ENCODE data around the gene SYT9.

The SYT9 gene

GRCh38 chr11:7414973-7415817 lies 163.5 kb downstream of the SYT9 start:
- no peaks in the 10 kb centered on the region for H3K27me3 ChIP-seq (ENCODE audit: control insufficient read depth, insufficient read depth, low read length)
- H3K9ac ChIP-seq (ENCODE audit: low read length), result no peak overlapping the region
- no peaks in the 10 kb centered on the region for H3K36me3 ChIP-seq (ENCODE audit: control insufficient read depth, low read depth, low read length)
- no peak overlapping the region for H3K4me3 ChIP-seq (ENCODE audit: low read length)
- no peak overlapping the region for H3K27ac ChIP-seq (ENCODE audit: low read length)
- no peaks in the 10 kb centered on the region for H3K9me3 ChIP-seq (ENCODE audit: control insufficient read depth, low read depth, low read length)
- peaks cover 16% of the 10 kb centered on the region for H3K4me1 ChIP-seq (ENCODE audit: control insufficient read depth, low read depth, low read length)

- Histone ChIP-seq H3K36me3 (ENCODE audit: control insufficient read depth, low read depth, low read length) (no peaks in the 10 kb centered on the region), H3K27ac (ENCODE audit: low read length) (no peak overlapping the region), H3K4me1 (ENCODE audit: control insufficient read depth, low read depth, low read length) (peaks cover 16% of the 10 kb centered on the region), H3K9me3 (ENCODE audit: control insufficient read depth, low read depth, low read length) (no peaks in the 10 kb centered on the region), H3K27me3 (ENCODE audit: control insufficient read depth, insufficient read depth, low read length) (no peaks in the 10 kb centered on the region), H3K4me3 (ENCODE audit: low read length) (no peak overlapping the region), H3K9ac (ENCODE audit: low read length) (no peak overlapping the region)
These were observed 164.4 kb downstream of the SYT9 start for GRCh38 chr11:7416080-7416479.

- no peak overlapping the region for H3K4me3 ChIP-seq (ENCODE audit: low read length)
- H3K9ac ChIP-seq (ENCODE audit: low read length), result no peak overlapping the region
- no peaks in the 10 kb centered on the region for H3K9me3 ChIP-seq (ENCODE audit: control insufficient read depth, low read depth, low read length)
- no peak overlapping the region for H3K27ac ChIP-seq (ENCODE audit: low read length)
- no peaks in the 10 kb centered on the region for H3K27me3 ChIP-seq (ENCODE audit: control insufficient read depth, insufficient read depth, low read length)
- no peaks in the 10 kb centered on the region for H3K36me3 ChIP-seq (ENCODE audit: control insufficient read depth, low read depth, low read length)
- H3K4me1 ChIP-seq (ENCODE audit: control insufficient read depth, low read depth, low read length), result peaks cover 16% of the 10 kb centered on the region
These were observed 165.6 kb downstream of the SYT9 start for GRCh38 chr11:7417328-7417727.

- Histone ChIP-seq H3K27me3 (ENCODE audit: control insufficient read depth, insufficient read depth, low read length) (no peaks in the 10 kb centered on the region), H3K36me3 (ENCODE audit: control insufficient read depth, low read depth, low read length) (no peaks in the 10 kb centered on the region), H3K27ac (ENCODE audit: low read length) (no peak overlapping the region), H3K9ac (ENCODE audit: low read length) (no peak overlapping the region), H3K4me3 (ENCODE audit: low read length) (no peak overlapping the region), H3K4me1 (ENCODE audit: control insufficient read depth, low read depth, low read length) (peaks cover 16% of the 10 kb centered on the region), H3K9me3 (ENCODE audit: control insufficient read depth, low read depth, low read length) (no peaks in the 10 kb centered on the region)
These were observed 166.4 kb downstream of the SYT9 start for GRCh38 chr11:7418061-7418460.

GRCh38 chr11:7418906-7419305 lies 167.2 kb downstream of the SYT9 start:
- H3K27ac ChIP-seq (ENCODE audit: low read length), result no peak overlapping the region
- H3K27me3 ChIP-seq (ENCODE audit: control insufficient read depth, insufficient read depth, low read length), result no peaks in the 10 kb centered on the region
- no peak overlapping the region for H3K4me3 ChIP-seq (ENCODE audit: low read length)
- no peaks in the 10 kb centered on the region for H3K9me3 ChIP-seq (ENCODE audit: control insufficient read depth, low read depth, low read length)
- H3K4me1 ChIP-seq (ENCODE audit: control insufficient read depth, low read depth, low read length), result peaks cover 16% of the 10 kb centered on the region
- H3K36me3 ChIP-seq (ENCODE audit: control insufficient read depth, low read depth, low read length), result no peaks in the 10 kb centered on the region
- H3K9ac ChIP-seq (ENCODE audit: low read length), result no peak overlapping the region

GRCh38 chr11:7421136-7421535 lies 169.4 kb downstream of the SYT9 start:
- H3K27me3 ChIP-seq (ENCODE audit: control insufficient read depth, insufficient read depth, low read length), result no peaks in the 10 kb centered on the region
- H3K4me1 ChIP-seq (ENCODE audit: control insufficient read depth, low read depth, low read length), result no peaks in the 10 kb centered on the region
- H3K9ac ChIP-seq (ENCODE audit: low read length), result no peak overlapping the region
- no peaks in the 10 kb centered on the region for H3K36me3 ChIP-seq (ENCODE audit: control insufficient read depth, low read depth, low read length)
- no peak overlapping the region for H3K27ac ChIP-seq (ENCODE audit: low read length)
- no peaks in the 10 kb centered on the region for H3K9me3 ChIP-seq (ENCODE audit: control insufficient read depth, low read depth, low read length)
- no peak overlapping the region for H3K4me3 ChIP-seq (ENCODE audit: low read length)

GRCh38 chr11:7422544-7423331 lies 171.0 kb downstream of the SYT9 start:
- Histone ChIP-seq H3K27ac (ENCODE audit: low read length) (no peak overlapping the region), H3K4me1 (ENCODE audit: control insufficient read depth, low read depth, low read length) (no peaks in the 10 kb centered on the region), H3K4me3 (ENCODE audit: low read length) (no peak overlapping the region), H3K27me3 (ENCODE audit: control insufficient read depth, insufficient read depth, low read length) (no peaks in the 10 kb centered on the region), H3K36me3 (ENCODE audit: control insufficient read depth, low read depth, low read length) (no peaks in the 10 kb centered on the region), H3K9ac (ENCODE audit: low read length) (no peak overlapping the region), H3K9me3 (ENCODE audit: control insufficient read depth, low read depth, low read length) (no peaks in the 10 kb centered on the region)

- Histone ChIP-seq H3K27ac (ENCODE audit: low read length) (no peak overlapping the region), H3K36me3 (ENCODE audit: control insufficient read depth, low read depth, low read length) (no peaks in the 10 kb centered on the region), H3K9ac (ENCODE audit: low read length) (no peak overlapping the region), H3K4me1 (ENCODE audit: control insufficient read depth, low read depth, low read length) (no peaks in the 10 kb centered on the region), H3K4me3 (ENCODE audit: low read length) (no peak overlapping the region), H3K27me3 (ENCODE audit: control insufficient read depth, insufficient read depth, low read length) (no peaks in the 10 kb centered on the region), H3K9me3 (ENCODE audit: control insufficient read depth, low read depth, low read length) (no peaks in the 10 kb centered on the region)
These were observed 172.2 kb downstream of the SYT9 start for GRCh38 chr11:7423946-7424345.

GRCh38 chr11:7427733-7428132 lies 176.0 kb downstream of the SYT9 start:
- Histone ChIP-seq H3K27me3 (ENCODE audit: control insufficient read depth, insufficient read depth, low read length) (no peaks in the 10 kb centered on the region), H3K27ac (ENCODE audit: low read length) (no peak overlapping the region), H3K36me3 (ENCODE audit: control insufficient read depth, low read depth, low read length) (no peaks in the 10 kb centered on the region), H3K4me3 (ENCODE audit: low read length) (no peak overlapping the region), H3K4me1 (ENCODE audit: control insufficient read depth, low read depth, low read length) (no peaks in the 10 kb centered on the region), H3K9ac (ENCODE audit: low read length) (no peak overlapping the region), H3K9me3 (ENCODE audit: control insufficient read depth, low read depth, low read length) (no peaks in the 10 kb centered on the region)

- no peaks in the 10 kb centered on the region for H3K9me3 ChIP-seq (ENCODE audit: control insufficient read depth, low read depth, low read length)
- H3K9ac ChIP-seq (ENCODE audit: low read length), result no peak overlapping the region
- H3K27me3 ChIP-seq (ENCODE audit: control insufficient read depth, insufficient read depth, low read length), result no peaks in the 10 kb centered on the region
- H3K36me3 ChIP-seq (ENCODE audit: control insufficient read depth, low read depth, low read length), result no peaks in the 10 kb centered on the region
- no peak overlapping the region for H3K27ac ChIP-seq (ENCODE audit: low read length)
- H3K4me1 ChIP-seq (ENCODE audit: control insufficient read depth, low read depth, low read length), result no peaks in the 10 kb centered on the region
- H3K4me3 ChIP-seq (ENCODE audit: low read length), result no peak overlapping the region
These were observed 176.5 kb downstream of the SYT9 start for GRCh38 chr11:7428196-7428595.

- Histone ChIP-seq H3K27me3 (ENCODE audit: control insufficient read depth, insufficient read depth, low read length) (no peaks in the 10 kb centered on the region), H3K9me3 (ENCODE audit: control insufficient read depth, low read depth, low read length) (no peaks in the 10 kb centered on the region), H3K36me3 (ENCODE audit: control insufficient read depth, low read depth, low read length) (no peaks in the 10 kb centered on the region), H3K9ac (ENCODE audit: low read length) (no peak overlapping the region), H3K27ac (ENCODE audit: low read length) (no peak overlapping the region), H3K4me3 (ENCODE audit: low read length) (no peak overlapping the region), H3K4me1 (ENCODE audit: control insufficient read depth, low read depth, low read length) (no peaks in the 10 kb centered on the region)
These were observed 178.8 kb downstream of the SYT9 start for GRCh38 chr11:7430496-7430895.

Data from iPS-18a (cell line).